ENCODE data around the gene ZFR. TPM values are rescaled to one million over a fixed set of nuclear protein-coding genes. Genes with fewer than 3 reads are reported as not detected.

ZFR gene
- total RNA-seq, 1 donor from 2014 or later = 77.1 TPM

DNA sequence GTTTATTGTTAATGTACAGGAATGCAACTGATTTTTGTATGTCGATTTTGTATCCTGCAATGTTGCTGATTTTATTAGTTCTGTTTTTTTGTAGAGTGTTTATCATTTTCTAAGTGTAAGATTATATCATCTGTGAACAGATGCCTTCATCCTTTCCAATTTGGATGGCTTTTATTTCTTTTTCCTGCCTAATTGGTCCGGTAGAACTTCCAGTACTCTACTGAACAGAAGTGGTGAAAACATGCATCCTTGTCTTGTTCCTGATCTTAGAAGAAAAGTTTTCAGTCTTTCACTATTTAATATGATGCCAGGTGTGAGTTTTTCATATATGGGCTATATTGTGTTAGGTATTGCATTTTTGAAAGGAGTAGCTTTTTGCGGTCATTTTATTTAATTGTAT lies 42.5 kb upstream of the ZFR start:
- no peaks in the 10 kb centered on the region for H3K9me3 Mint-ChIP-seq (ENCODE audit: low read depth)
- H3K27ac Mint-ChIP-seq (ENCODE audit: unreplicated experiment) = no peak overlapping the region
- no peak for DNase-seq (ENCODE audit: low spot score)
- H3K4me3 Mint-ChIP-seq (ENCODE audit: unreplicated experiment) = no peak overlapping the region
- no peaks in the 10 kb centered on the region for H3K36me3 Mint-ChIP-seq (ENCODE audit: low read depth)
- H3K27me3 Mint-ChIP-seq (ENCODE audit: low read depth) = no peaks in the 10 kb centered on the region
- peaks cover 9% of the 10 kb centered on the region for H3K4me1 Mint-ChIP-seq (ENCODE audit: low read depth)
- TF ChIP-seq, protein P1, sequence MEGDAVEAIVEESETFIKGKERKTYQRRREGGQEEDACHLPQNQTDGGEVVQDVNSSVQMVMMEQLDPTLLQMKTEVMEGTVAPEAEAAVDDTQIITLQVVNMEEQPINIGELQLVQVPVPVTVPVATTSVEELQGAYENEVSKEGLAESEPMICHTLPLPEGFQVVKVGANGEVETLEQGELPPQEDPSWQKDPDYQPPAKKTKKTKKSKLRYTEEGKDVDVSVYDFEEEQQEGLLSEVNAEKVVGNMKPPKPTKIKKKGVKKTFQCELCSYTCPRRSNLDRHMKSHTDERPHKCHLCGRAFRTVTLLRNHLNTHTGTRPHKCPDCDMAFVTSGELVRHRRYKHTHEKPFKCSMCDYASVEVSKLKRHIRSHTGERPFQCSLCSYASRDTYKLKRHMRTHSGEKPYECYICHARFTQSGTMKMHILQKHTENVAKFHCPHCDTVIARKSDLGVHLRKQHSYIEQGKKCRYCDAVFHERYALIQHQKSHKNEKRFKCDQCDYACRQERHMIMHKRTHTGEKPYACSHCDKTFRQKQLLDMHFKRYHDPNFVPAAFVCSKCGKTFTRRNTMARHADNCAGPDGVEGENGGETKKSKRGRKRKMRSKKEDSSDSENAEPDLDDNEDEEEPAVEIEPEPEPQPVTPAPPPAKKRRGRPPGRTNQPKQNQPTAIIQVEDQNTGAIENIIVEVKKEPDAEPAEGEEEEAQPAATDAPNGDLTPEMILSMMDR (IDR thresholded peaks at IDR 0.05) = no peak

DNA sequence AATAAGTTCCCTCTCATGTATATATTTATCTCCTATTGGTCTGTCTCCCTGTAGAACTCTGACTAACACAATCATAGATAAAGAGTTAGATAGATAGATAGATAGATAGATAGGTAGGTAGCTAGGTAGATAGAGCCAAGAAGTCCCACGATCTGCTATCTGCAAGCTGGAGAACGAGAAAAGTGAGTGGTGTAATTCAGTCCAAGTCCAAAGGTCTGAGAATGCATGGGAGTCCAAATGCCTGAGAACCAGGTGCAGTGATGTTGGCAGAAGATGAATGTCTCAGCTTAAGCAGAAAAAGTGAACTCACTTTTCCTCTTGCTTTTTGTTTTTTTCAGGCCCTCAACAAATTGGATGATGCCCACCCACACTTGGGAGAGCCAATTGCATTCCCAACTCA lies 37.7 kb upstream of the ZFR start:
- Mint-ChIP-seq H3K27me3 (ENCODE audit: low read depth) (no peaks in the 10 kb centered on the region), H3K4me3 (ENCODE audit: unreplicated experiment) (no peak overlapping the region), H3K27ac (ENCODE audit: unreplicated experiment) (no peak overlapping the region), H3K36me3 (ENCODE audit: low read depth) (no peaks in the 10 kb centered on the region), H3K9me3 (ENCODE audit: low read depth) (no peaks in the 10 kb centered on the region), H3K4me1 (ENCODE audit: low read depth) (no peaks in the 10 kb centered on the region)
- TF ChIP-seq, protein P1 (IDR thresholded peaks at IDR 0.05) = no peak
- DNase-seq (ENCODE audit: low spot score) = no peak

DNA sequence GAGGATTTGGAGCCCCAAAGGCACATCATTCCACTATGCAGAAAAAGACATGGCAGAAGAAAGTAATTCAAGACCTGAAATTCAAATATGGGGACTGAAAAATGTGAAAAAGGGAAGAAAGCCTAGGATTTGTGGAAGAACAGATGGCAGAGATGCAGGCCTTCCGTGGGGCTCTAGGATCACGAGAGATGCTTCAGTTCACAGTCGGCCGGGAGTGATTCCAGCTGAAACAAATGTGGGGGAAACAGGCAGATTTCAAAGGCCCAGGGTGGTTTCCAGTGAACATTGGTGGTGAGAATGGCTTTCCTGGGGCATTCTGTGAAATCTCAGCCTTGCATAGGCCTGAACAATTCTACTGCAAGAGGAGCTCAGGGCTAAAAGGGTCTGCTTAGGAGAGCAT lies 34.6 kb upstream of the ZFR start:
- no peak for DNase-seq (ENCODE audit: low spot score)
- H3K4me1 Mint-ChIP-seq (ENCODE audit: low read depth) = no peaks in the 10 kb centered on the region
- TF ChIP-seq, protein P1 (IDR thresholded peaks at IDR 0.05) = no peak
- no peak overlapping the region for H3K4me3 Mint-ChIP-seq (ENCODE audit: unreplicated experiment)
- no peaks in the 10 kb centered on the region for H3K9me3 Mint-ChIP-seq (ENCODE audit: low read depth)
- H3K27ac Mint-ChIP-seq (ENCODE audit: unreplicated experiment) = no peak overlapping the region
- H3K27me3 Mint-ChIP-seq (ENCODE audit: low read depth) = no peaks in the 10 kb centered on the region
- no peaks in the 10 kb centered on the region for H3K36me3 Mint-ChIP-seq (ENCODE audit: low read depth)

DNA sequence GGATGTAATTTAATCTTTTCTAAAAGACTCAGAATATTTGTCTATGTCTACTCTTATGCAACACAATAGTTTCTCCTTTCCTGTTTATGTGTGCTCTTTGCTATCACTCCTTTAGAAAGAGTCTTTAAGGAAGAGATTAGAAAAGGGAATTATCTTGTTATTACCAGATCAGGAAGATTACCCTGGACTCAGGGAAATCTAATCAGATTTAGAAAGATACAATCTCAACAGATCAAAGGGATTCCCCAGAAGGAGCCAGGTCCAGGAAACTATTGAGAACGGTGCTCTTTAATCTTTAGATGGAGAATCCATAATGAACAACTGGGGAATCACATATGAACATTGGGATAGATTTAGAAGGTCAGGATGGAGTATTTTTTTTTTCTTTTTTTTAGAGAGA lies 32.4 kb upstream of the ZFR start:
- DNase-seq (ENCODE audit: low spot score) = no peak
- no peak overlapping the region for H3K4me3 Mint-ChIP-seq (ENCODE audit: unreplicated experiment)
- no peaks in the 10 kb centered on the region for H3K27me3 Mint-ChIP-seq (ENCODE audit: low read depth)
- H3K4me1 Mint-ChIP-seq (ENCODE audit: low read depth) = no peaks in the 10 kb centered on the region
- no peak overlapping the region for H3K27ac Mint-ChIP-seq (ENCODE audit: unreplicated experiment)
- no peaks in the 10 kb centered on the region for H3K36me3 Mint-ChIP-seq (ENCODE audit: low read depth)
- TF ChIP-seq, protein P1 (IDR thresholded peaks at IDR 0.05) = no peak
- no peaks in the 10 kb centered on the region for H3K9me3 Mint-ChIP-seq (ENCODE audit: low read depth)

DNA sequence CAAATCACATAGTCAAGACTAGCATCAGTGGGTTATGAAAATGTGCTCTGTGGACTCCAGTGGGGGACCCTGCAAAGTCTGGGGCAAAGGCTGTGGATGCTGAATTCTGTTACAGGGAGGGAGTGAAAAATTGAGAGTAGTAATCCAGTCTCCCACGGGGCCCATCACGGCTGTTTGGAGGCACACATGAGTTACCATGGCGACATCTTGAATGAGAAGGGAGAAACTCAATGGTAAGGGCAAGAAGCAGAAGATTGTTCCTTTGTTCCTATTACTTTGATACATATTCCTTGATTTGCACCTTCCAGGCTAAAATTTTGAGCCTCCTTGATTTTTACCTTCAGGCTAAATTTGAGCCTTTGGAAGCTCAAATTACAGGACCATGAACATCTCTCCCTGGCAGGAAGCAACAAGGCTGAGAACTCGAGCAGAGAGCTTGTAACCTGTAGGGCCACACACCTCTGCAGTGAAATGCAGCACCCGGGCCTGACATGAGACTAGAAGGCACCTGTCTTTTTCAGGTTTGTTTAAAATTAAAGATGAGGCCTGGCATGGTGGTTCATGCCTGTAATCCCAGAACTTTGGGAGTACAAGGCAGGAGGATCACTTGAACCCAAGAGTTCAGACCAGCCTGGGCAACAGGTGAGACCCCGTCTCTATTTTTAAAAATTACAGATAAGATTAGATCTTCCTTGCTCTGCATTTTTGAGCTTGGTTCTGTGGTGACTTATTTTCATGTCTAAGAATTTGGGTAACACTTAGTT lies 31.0 kb upstream of the ZFR start:
- Mint-ChIP-seq H3K4me3 (ENCODE audit: unreplicated experiment) (no peak overlapping the region), H3K9me3 (ENCODE audit: low read depth) (no peaks in the 10 kb centered on the region), H3K27ac (ENCODE audit: unreplicated experiment) (no peak overlapping the region), H3K4me1 (ENCODE audit: low read depth) (no peaks in the 10 kb centered on the region), H3K36me3 (ENCODE audit: low read depth) (no peaks in the 10 kb centered on the region), H3K27me3 (ENCODE audit: low read depth) (no peaks in the 10 kb centered on the region)
- TF ChIP-seq, protein P1 (IDR thresholded peaks at IDR 0.05) = no peak
- DNase-seq (ENCODE audit: low spot score) = no peak

Data from chondrocyte (in vitro differentiated cells).